ENCODE data around the gene TLCD3A. TPM values are rescaled to one million over a fixed set of nuclear protein-coding genes. Genes with fewer than 3 reads are reported as not detected.

Gene TLCD3A
- total RNA-seq, 1 experiment from 2014 or later = 13.4 TPM

- H3K27me3 ChIP-seq (replicated peaks; ENCODE audit: control insufficient read depth, insufficient read depth, low read length) = no peaks in the 10 kb centered on the region
- POLR2A ChIA-PET = no interaction called here
- H3K4me3 ChIP-seq (ENCODE audit: low read depth, low read length) = no peak overlapping the region
- Mint-ChIP-seq H3K9me3 (ENCODE audit: unreplicated experiment) (no peaks in the 10 kb centered on the region), H3K4me3 (ENCODE audit: unreplicated experiment) (no peak overlapping the region), H3K4me1 (ENCODE audit: low read depth, unreplicated experiment) (no peaks in the 10 kb centered on the region), H3K36me3 (ENCODE audit: insufficient read depth, unreplicated experiment) (no peaks in the 10 kb centered on the region), H3K27ac (ENCODE audit: unreplicated experiment) (no peak overlapping the region), H3K27me3 (ENCODE audit: insufficient read depth, unreplicated experiment) (no peaks in the 10 kb centered on the region)
- intact Hi-C loops (cut with micrococcal nuclease; ENCODE audit: unreplicated experiment) = loop anchor here (5.0 kb wide), 1 partner anchor 273 kb away; a partner anchor contains a TSS
- TF ChIP-seq, protein P1, sequence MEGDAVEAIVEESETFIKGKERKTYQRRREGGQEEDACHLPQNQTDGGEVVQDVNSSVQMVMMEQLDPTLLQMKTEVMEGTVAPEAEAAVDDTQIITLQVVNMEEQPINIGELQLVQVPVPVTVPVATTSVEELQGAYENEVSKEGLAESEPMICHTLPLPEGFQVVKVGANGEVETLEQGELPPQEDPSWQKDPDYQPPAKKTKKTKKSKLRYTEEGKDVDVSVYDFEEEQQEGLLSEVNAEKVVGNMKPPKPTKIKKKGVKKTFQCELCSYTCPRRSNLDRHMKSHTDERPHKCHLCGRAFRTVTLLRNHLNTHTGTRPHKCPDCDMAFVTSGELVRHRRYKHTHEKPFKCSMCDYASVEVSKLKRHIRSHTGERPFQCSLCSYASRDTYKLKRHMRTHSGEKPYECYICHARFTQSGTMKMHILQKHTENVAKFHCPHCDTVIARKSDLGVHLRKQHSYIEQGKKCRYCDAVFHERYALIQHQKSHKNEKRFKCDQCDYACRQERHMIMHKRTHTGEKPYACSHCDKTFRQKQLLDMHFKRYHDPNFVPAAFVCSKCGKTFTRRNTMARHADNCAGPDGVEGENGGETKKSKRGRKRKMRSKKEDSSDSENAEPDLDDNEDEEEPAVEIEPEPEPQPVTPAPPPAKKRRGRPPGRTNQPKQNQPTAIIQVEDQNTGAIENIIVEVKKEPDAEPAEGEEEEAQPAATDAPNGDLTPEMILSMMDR (IDR thresholded peaks at IDR 0.05; ENCODE audit: insufficient read depth in 1 of 2, low read depth in 1 of 2, low read length in 1 of 2, severe bottlenecking in 1 of 2, unreplicated experiment in 1 of 2) = no peak
- no TSS peak for BruUV-seq (replicated peaks)
- H3K9me3 ChIP-seq = no peaks in the 10 kb centered on the region
- no peaks in the 10 kb centered on the region for H3K36me3 ChIP-seq (ENCODE audit: control insufficient read depth, insufficient read depth, low read length)
- DNase-seq = no peak
- CTCF ChIA-PET = no interaction called here
- H3K4me1 ChIP-seq = no peaks in the 10 kb centered on the region
Measured at GRCh38 chr17:685006-685405, 47.4 kb upstream of the TLCD3A start.

GRCh38 chr17:688100-688989, 44.1 kb upstream of the TLCD3A start:
- BruUV-seq (replicated peaks) = no TSS peak
- no peak for DNase-seq
- no peaks in the 10 kb centered on the region for H3K27me3 Mint-ChIP-seq (ENCODE audit: insufficient read depth, unreplicated experiment)
- ChIA-PET POLR2A (no interaction called here), CTCF (interaction anchor here (0.6 kb wide), 2 partner anchors 43 to 276 kb away, joined by 3 read pairs; no protein-coding TSS in a partner anchor)
- intact Hi-C loops (cut with micrococcal nuclease; ENCODE audit: unreplicated experiment) = loop anchor here (5.0 kb wide), 1 partner anchor 276 kb away; a partner anchor contains a TSS
- Histone ChIP-seq H3K36me3 (ENCODE audit: control insufficient read depth, insufficient read depth, low read length) (no peaks in the 10 kb centered on the region), H3K4me3 (ENCODE audit: low read depth, low read length) (no peak overlapping the region), H3K27me3 (replicated peaks; ENCODE audit: control insufficient read depth, insufficient read depth, low read length) (no peaks in the 10 kb centered on the region), H3K9me3 (no peaks in the 10 kb centered on the region), H3K4me1 (no peaks in the 10 kb centered on the region)
- no peak overlapping the region for H3K4me3 Mint-ChIP-seq (ENCODE audit: unreplicated experiment)
- H3K4me1 Mint-ChIP-seq (ENCODE audit: low read depth, unreplicated experiment) = no peaks in the 10 kb centered on the region
- H3K9me3 Mint-ChIP-seq (ENCODE audit: unreplicated experiment) = no peaks in the 10 kb centered on the region
- peaks cover 6% of the 10 kb centered on the region for H3K36me3 Mint-ChIP-seq (ENCODE audit: insufficient read depth, unreplicated experiment)
- H3K27ac Mint-ChIP-seq (ENCODE audit: unreplicated experiment) = no peak overlapping the region
- TF ChIP-seq, protein P1 (IDR thresholded peaks at IDR 0.05; ENCODE audit: insufficient read depth in 1 of 2, low read depth in 1 of 2, low read length in 1 of 2, severe bottlenecking in 1 of 2, unreplicated experiment in 1 of 2) = peak in 1 of 2 experiments; percentile 8

DNA sequence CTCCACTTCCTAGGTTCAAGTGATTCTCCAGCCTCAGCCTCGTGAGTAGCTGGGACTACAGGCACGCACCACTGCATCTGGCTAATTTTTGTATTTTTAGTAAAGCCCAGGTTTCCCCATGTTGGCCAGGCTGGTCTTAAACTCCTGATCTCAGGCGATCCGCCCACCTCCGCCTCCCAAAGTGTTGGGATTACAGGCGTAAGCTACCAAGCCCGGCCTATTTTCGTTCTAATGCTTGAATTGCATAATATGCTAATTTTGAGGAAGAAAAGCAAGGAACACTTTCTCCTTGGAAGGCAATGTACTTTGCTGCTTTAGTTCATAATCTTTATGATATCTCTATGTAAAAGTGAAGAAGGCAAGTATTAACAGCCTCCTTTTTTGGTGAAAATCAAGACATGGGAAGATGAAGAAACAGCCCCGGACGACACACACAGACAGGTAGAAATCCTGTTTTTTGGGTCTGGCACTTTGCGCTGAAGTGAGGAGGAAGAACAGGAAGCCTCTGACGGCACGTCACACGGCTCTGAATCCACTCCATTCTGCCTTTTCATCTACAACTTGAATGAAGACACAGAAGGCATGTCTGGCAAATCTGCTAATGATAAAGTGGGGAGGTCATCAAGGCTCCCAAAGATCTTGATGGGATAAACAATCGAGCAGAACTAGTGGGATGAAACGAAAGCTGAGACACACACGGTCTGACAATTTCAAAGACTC, 42.7 kb upstream of the TLCD3A start:
- H3K27ac Mint-ChIP-seq (ENCODE audit: unreplicated experiment) = no peak overlapping the region
- Histone ChIP-seq H3K36me3 (ENCODE audit: control insufficient read depth, insufficient read depth, low read length) (no peaks in the 10 kb centered on the region), H3K9me3 (no peaks in the 10 kb centered on the region), H3K27me3 (replicated peaks; ENCODE audit: control insufficient read depth, insufficient read depth, low read length) (no peaks in the 10 kb centered on the region), H3K4me3 (ENCODE audit: low read depth, low read length) (no peak overlapping the region), H3K4me1 (no peaks in the 10 kb centered on the region)
- no peaks in the 10 kb centered on the region for H3K27me3 Mint-ChIP-seq (ENCODE audit: insufficient read depth, unreplicated experiment)
- BruUV-seq (replicated peaks) = no TSS peak
- H3K4me1 Mint-ChIP-seq (ENCODE audit: low read depth, unreplicated experiment) = no peaks in the 10 kb centered on the region
- no peak for DNase-seq
- ChIA-PET CTCF (interaction anchor here (0.7 kb wide), 1 partner anchor 134 kb away, joined by 7 read pairs; no protein-coding TSS in a partner anchor), POLR2A (no interaction called here)
- no peak overlapping the region for H3K4me3 Mint-ChIP-seq (ENCODE audit: unreplicated experiment)
- TF ChIP-seq, protein P1 (IDR thresholded peaks at IDR 0.05; ENCODE audit: insufficient read depth in 1 of 2, low read depth in 1 of 2, low read length in 1 of 2, severe bottlenecking in 1 of 2, unreplicated experiment in 1 of 2) = no peak
- peaks cover 6% of the 10 kb centered on the region for H3K36me3 Mint-ChIP-seq (ENCODE audit: insufficient read depth, unreplicated experiment)
- intact Hi-C loops (cut with micrococcal nuclease; ENCODE audit: unreplicated experiment) = loop anchor here (5.0 kb wide), 1 partner anchor 277 kb away; a partner anchor contains a TSS
- H3K9me3 Mint-ChIP-seq (ENCODE audit: unreplicated experiment) = no peaks in the 10 kb centered on the region
